ENCODE data around the gene SLCO1B1.
"Not testable (repeated sequence)": the region's sequence is repeated elsewhere in the genome, so short reads cannot be mapped to it uniquely, and the experiment has no call there.

The SLCO1B1 gene

DNA sequence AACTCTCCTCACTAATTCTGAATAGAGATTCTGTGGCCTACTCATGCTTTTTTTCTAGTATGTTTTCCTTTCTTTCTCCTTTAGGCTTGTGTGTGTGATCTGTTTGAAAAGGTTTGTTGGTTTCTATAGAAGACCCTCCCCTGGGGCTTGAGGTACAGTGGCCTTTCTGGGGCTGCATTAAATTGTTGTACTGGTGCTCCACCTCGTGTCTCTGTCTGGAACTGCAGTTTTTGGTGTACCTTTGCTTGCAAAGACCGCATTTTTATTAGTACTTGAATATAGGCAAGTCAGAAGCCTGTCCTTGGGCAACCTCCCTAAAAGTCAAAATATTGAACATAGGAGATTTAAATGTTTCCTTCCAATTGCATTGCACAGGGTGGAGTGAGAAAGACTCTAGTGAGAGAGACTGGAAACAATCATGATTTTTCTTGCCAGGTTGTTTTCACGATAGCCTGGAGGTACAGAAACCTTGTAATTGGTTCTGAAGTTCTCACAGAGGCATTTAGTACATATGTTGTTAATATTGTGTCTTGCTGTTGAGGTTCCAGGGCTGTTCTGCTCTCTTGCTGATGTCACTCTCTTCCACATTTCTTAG is 39.0 kb downstream of the SLCO1B1 start:
- no peak overlapping the region for H3K4me3 ChIP-seq (ENCODE audit: low read length)
- peak; percentile 60 for DNase-seq (ENCODE audit: low read depth)
- TF ChIP-seq, protein P1, sequence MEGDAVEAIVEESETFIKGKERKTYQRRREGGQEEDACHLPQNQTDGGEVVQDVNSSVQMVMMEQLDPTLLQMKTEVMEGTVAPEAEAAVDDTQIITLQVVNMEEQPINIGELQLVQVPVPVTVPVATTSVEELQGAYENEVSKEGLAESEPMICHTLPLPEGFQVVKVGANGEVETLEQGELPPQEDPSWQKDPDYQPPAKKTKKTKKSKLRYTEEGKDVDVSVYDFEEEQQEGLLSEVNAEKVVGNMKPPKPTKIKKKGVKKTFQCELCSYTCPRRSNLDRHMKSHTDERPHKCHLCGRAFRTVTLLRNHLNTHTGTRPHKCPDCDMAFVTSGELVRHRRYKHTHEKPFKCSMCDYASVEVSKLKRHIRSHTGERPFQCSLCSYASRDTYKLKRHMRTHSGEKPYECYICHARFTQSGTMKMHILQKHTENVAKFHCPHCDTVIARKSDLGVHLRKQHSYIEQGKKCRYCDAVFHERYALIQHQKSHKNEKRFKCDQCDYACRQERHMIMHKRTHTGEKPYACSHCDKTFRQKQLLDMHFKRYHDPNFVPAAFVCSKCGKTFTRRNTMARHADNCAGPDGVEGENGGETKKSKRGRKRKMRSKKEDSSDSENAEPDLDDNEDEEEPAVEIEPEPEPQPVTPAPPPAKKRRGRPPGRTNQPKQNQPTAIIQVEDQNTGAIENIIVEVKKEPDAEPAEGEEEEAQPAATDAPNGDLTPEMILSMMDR (IDR thresholded peaks at IDR 0.05; ENCODE audit: insufficient read depth, low read depth, low read length, missing control alignments): peak; percentile 86

GRCh38 chr12:21172079-21172478 is 41.1 kb downstream of the SLCO1B1 start:
- DNase-seq (ENCODE audit: low read depth): no peak
- TF ChIP-seq, protein P1 (IDR thresholded peaks at IDR 0.05; ENCODE audit: insufficient read depth, low read depth, low read length, missing control alignments): no peak
- H3K4me3 ChIP-seq (ENCODE audit: low read length): no peak overlapping the region

DNA sequence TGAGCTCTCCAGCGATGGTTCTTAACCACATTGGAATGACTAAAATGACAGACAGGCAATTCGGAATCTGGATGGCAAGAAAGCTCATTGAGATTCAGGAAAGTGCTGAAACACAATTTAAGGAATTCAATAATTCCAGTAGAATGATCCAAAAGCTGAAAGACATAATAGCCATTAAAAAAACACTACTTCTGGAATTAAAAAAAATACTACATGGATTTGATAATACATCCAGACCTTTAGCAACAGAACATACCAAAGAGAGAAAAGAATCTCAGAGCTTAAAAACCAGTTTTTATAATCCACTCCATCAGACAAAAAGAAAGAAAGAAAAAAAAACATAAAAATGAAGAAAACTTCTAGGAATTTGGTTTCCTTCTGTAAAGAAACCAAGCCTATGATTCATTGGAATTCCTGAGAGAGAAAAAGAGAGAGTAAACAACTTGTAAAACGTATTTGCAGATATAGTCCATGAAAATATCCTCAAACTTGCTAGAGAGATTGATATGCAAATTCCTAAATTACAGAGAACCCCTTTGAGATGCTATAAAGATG is 52.8 kb downstream of the SLCO1B1 start:
- TF ChIP-seq, protein P1 (IDR thresholded peaks at IDR 0.05; ENCODE audit: insufficient read depth, low read depth, low read length, missing control alignments): no peak
- H3K4me3 ChIP-seq (ENCODE audit: low read length): no peak overlapping the region
- DNase-seq (ENCODE audit: low read depth): no peak

- no peak for DNase-seq (ENCODE audit: low read depth)
- TF ChIP-seq, protein P1 (IDR thresholded peaks at IDR 0.05; ENCODE audit: insufficient read depth, low read depth, low read length, missing control alignments): no peak
Measured at GRCh38 chr12:21190016-21190415, 59.0 kb downstream of the SLCO1B1 start.

GRCh38 chr12:21214433-21214832 is 83.4 kb downstream of the SLCO1B1 start:
- DNase-seq (ENCODE audit: low read depth); H3K4me3 ChIP-seq (ENCODE audit: low read length): not testable (repeated sequence)

More at GRCh38 chr12:21190016-21190415, 59.0 kb downstream of the SLCO1B1 start:
- no peak overlapping the region for H3K4me3 ChIP-seq (ENCODE audit: low read length)

- H3K4me3 ChIP-seq (ENCODE audit: low read length): no peak overlapping the region
- TF ChIP-seq, protein P1 (IDR thresholded peaks at IDR 0.05; ENCODE audit: insufficient read depth, low read depth, low read length, missing control alignments): no peak
- DNase-seq (ENCODE audit: low read depth): no peak
Measured at GRCh38 chr12:21219206-21219605, 88.2 kb downstream of the SLCO1B1 start.

GRCh38 chr12:21220266-21220665 is 89.3 kb downstream of the SLCO1B1 start:
- H3K4me3 ChIP-seq (ENCODE audit: low read length): no peak overlapping the region
- TF ChIP-seq, protein P1 (IDR thresholded peaks at IDR 0.05; ENCODE audit: insufficient read depth, low read depth, low read length, missing control alignments): no peak
- DNase-seq (ENCODE audit: low read depth): no peak

Measured in epithelial cell of esophagus (primary cell).